DND-41 (cell line): ENCODE data around the gene DAB1.
"Not testable (repeated sequence)": the region's sequence is repeated elsewhere in the genome, so short reads cannot be mapped to it uniquely, and the experiment has no call there.

Source experiments
- ATAC-seq: fragments of 200-7000 bp; cut with Tn5 transposase; 3 replicates; pipeline ENCODE4 v1.9.1; 2021; ENCODE audit warnings: low read depth; ENCODE audit not compliant: insufficient read depth
- DNase-seq: peaks from one replicate; pipeline ENCODE4 v3.0.0-alpha.2; 2020
- H2AFZ ChIP-seq: 2 replicates; pipeline ENCODE4 v1.6.0; 2012; ENCODE audit warnings: low read depth, low read length
- H3K27ac ChIP-seq: 2 replicates; pipeline ENCODE4 v1.5.1; 2012; ENCODE audit warnings: low read length, inconsistent platforms
- H3K27me3 ChIP-seq: fragments of 200-600 bp; sonication (generic); 2 replicates; pipeline ENCODE4 v1.6.0; 2012; ENCODE audit warnings: low read length, mild to moderate bottlenecking, inconsistent platforms; ENCODE audit not compliant: insufficient read depth, poor library complexity
- H3K36me3 ChIP-seq: 2 replicates; pipeline ENCODE4 v1.5.1; 2012; ENCODE audit warnings: low read length, inconsistent platforms; ENCODE audit not compliant: insufficient read depth
- H3K4me1 ChIP-seq: 2 replicates; pipeline ENCODE4 v1.5.1; 2012; ENCODE audit warnings: mild to moderate bottlenecking, low read length; ENCODE audit not compliant: insufficient read depth
- H3K4me2 ChIP-seq: 2 replicates; pipeline ENCODE4 v1.6.0; 2012; ENCODE audit warnings: mild to moderate bottlenecking, moderate library complexity, low read length, inconsistent platforms; ENCODE audit not compliant: insufficient read depth
- H3K4me3 ChIP-seq, 2 experiments: fragments of 200-600 bp in 1 of 2; shearing (Covaris generic) in 1 of 2; 2 replicates each; pipeline ENCODE4 v1.5.1; 2012 to 2016; ENCODE audit warnings: inconsistent platforms in 2 of 2, low read length in 2 of 2, mild to moderate bottlenecking in 2 of 2, low read depth in 1 of 2, moderate library complexity in 1 of 2
- H3K79me2 ChIP-seq: 2 replicates; pipeline ENCODE4 v1.6.0; 2012; ENCODE audit warnings: low read length, inconsistent platforms; ENCODE audit not compliant: insufficient read depth
- H3K9ac ChIP-seq: 2 replicates; pipeline ENCODE4 v1.6.0; 2012; ENCODE audit warnings: low read depth, mild to moderate bottlenecking, inconsistent platforms, low read length, moderate library complexity
- H3K9me3 ChIP-seq: 2 replicates; pipeline ENCODE4 v1.5.1; 2012; ENCODE audit warnings: low read length, moderate library complexity, mild to moderate bottlenecking, inconsistent platforms; ENCODE audit not compliant: insufficient read depth, severe bottlenecking
- H4K20me1 ChIP-seq: 2 replicates; pipeline ENCODE4 v1.6.0; 2012; ENCODE audit warnings: low read length; ENCODE audit not compliant: insufficient read depth
- EZH2 ChIP-seq: IDR thresholded peaks from 3 replicates; pipeline ENCODE4 v1.6.1; 2012; ENCODE audit warnings: borderline replicate concordance, low read depth, mild to moderate bottlenecking, moderate library complexity, low read length, inconsistent platforms; ENCODE audit not compliant: severe bottlenecking
- TF ChIP-seq, protein P1 (sequence below): IDR thresholded peaks from 2 replicates; pipeline ENCODE4 v1.5.1; 2012; ENCODE audit warnings: borderline replicate concordance, low read length, moderate library complexity, mild to moderate bottlenecking; ENCODE audit not compliant: poor library complexity, severe bottlenecking; ENCODE audit errors: extremely low read depth

The DAB1 gene

DNA sequence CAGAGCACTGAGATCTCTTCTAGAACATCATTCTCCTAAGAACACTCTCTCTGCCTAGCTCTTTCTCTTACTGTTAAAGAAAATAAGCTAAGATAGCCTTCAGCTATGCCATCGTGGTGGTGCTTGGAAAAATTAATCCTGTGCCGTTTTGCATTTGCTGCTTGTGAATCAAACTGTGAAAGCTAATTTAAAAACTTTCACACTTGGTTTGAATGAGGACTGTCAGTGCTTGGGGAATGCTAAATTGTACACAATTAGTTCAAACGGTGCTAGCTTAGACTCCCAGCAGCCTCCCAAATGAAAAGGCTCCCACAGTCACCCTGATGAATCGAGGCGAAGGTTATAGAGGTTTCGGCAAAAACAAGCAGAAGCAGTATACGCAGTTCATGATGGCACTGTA lies 79.6 kb downstream of the DAB1 start:
- no peak for DNase-seq
- no peak for TF ChIP-seq EZH2
- TF ChIP-seq, protein P1, sequence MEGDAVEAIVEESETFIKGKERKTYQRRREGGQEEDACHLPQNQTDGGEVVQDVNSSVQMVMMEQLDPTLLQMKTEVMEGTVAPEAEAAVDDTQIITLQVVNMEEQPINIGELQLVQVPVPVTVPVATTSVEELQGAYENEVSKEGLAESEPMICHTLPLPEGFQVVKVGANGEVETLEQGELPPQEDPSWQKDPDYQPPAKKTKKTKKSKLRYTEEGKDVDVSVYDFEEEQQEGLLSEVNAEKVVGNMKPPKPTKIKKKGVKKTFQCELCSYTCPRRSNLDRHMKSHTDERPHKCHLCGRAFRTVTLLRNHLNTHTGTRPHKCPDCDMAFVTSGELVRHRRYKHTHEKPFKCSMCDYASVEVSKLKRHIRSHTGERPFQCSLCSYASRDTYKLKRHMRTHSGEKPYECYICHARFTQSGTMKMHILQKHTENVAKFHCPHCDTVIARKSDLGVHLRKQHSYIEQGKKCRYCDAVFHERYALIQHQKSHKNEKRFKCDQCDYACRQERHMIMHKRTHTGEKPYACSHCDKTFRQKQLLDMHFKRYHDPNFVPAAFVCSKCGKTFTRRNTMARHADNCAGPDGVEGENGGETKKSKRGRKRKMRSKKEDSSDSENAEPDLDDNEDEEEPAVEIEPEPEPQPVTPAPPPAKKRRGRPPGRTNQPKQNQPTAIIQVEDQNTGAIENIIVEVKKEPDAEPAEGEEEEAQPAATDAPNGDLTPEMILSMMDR = no peak
- no peaks in the 10 kb centered on the region for H3K79me2 ChIP-seq

DNA sequence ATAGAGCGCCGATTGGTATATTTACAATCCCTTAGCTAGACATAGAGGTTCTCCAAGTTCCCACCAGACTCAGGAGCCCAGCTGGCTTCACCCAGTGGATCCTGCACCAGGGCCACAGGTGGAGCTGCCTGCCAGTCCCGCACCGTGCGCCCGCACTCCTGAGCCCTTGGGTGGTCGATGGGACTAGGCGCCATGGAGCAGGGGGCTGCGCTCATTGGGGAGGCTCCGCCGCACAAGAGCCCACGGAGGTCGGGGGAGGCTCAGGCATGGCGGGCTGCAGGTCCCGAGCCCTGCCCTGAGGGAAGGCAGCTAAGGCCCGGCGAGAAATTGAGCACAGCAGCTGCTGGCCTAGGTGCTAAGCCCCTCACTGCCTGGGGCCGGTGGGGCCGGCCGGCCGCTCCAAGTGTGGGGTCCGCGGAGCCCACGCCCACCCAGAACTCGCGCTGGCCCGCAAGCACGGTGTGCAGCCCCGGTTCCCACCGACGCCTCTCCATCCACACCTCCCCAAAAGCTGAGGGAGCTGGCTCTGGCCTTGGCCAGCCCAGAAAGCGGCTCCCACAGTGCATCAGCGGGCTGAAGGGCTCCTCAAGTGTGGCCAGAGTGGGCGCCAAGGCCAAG lies 80.5 kb downstream of the DAB1 start:
- not testable (repeated sequence) for H3K9me3 ChIP-seq, H3K36me3 ChIP-seq, H2AFZ ChIP-seq, H3K27ac ChIP-seq, H3K79me2 ChIP-seq, H3K4me3 ChIP-seq, H3K4me1 ChIP-seq, H3K27me3 ChIP-seq, H3K9ac ChIP-seq, H4K20me1 ChIP-seq, H3K4me2 ChIP-seq, DNase-seq, ATAC-seq

More for the DNA sequence above, 79.6 kb downstream of the DAB1 start:
- H3K27me3 ChIP-seq = peaks cover 2% of the 10 kb centered on the region
- ATAC-seq = no peak
- H3K9ac ChIP-seq = no peak overlapping the region
- no peak overlapping the region for H2AFZ ChIP-seq
- no peak overlapping the region for H3K27ac ChIP-seq
- H4K20me1 ChIP-seq = no peaks in the 10 kb centered on the region
- no peaks in the 10 kb centered on the region for H3K9me3 ChIP-seq
- no peaks in the 10 kb centered on the region for H3K4me1 ChIP-seq
- H3K4me3 ChIP-seq = no peak overlapping the region
- H3K4me2 ChIP-seq = no peak overlapping the region
- H3K36me3 ChIP-seq = no peaks in the 10 kb centered on the region

DNA sequence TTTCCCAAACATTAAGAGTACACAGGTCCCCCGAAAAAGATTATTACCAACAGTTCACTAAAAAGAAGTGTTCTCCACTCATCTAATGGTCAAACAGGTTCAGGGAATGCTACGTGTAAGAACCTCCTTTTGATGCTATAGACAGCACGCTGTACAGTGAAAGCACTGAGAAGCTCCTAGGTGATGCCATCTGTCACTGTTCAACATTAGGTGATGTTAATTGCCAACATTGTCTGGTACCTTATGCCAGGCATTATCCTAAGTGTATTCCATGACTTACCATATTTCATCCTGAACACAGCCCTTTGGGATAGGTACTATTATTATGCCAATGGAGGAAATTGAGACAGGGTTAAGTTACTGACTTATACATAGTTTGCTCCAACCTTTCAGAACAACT lies 82.1 kb downstream of the DAB1 start:
- H3K36me3 ChIP-seq = no peaks in the 10 kb centered on the region
- no peaks in the 10 kb centered on the region for H4K20me1 ChIP-seq
- TF ChIP-seq EZH2 = no peak
- TF ChIP-seq, protein P1 = no peak
- no peaks in the 10 kb centered on the region for H3K4me1 ChIP-seq
- H3K9me3 ChIP-seq = no peaks in the 10 kb centered on the region
- no peak overlapping the region for H2AFZ ChIP-seq
- H3K4me2 ChIP-seq = no peak overlapping the region
- peaks cover 2% of the 10 kb centered on the region for H3K27me3 ChIP-seq
- DNase-seq (no peak), ATAC-seq (no peak)
- no peak overlapping the region for H3K27ac ChIP-seq
- no peaks in the 10 kb centered on the region for H3K79me2 ChIP-seq
- H3K4me3 ChIP-seq = no peak overlapping the region
- H3K9ac ChIP-seq = no peak overlapping the region

DNA sequence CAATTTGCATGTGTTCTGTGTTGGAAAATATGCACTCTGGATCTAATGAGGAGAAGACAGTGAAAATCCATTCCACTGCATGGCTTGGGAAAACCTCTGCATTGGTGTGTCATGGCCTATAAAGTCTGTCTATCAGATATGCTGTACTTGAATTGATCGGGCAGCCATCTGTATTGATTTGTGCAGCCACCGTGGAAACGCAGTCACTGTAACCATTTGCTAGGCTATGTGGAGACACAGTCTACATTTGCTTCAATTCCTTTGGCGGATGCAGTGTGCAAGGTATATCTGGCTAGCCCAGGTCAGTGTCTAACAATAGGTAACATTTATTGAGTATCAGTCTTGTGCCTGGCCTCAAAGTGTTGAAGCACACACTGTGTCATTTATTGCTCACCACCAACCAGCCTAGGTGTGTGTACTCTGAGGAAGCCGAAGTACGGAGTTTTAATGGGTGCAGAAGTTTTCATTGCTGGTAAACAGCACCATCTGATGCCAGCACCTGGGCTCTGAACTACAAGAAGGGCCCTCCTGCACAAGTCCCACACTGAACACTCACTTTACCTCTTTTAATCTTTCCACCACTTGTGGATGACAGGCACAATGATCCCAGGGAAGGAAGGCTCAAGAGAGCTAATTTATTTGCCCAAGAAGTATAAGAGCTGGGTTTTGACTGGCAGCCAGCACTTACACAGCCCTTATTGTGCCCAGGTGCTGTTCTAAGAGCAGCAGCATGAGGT lies 83.4 kb downstream of the DAB1 start:
- Histone ChIP-seq H3K4me3 (no peak overlapping the region), H3K36me3 (no peaks in the 10 kb centered on the region), H3K27ac (no peak overlapping the region), H2AFZ (no peak overlapping the region), H3K9ac (no peak overlapping the region), H4K20me1 (no peaks in the 10 kb centered on the region), H3K4me1 (no peaks in the 10 kb centered on the region), H3K9me3 (no peaks in the 10 kb centered on the region), H3K27me3 (peaks cover under 1% of the 10 kb centered on the region), H3K4me2 (no peak overlapping the region), H3K79me2 (no peaks in the 10 kb centered on the region)
- no peak for TF ChIP-seq EZH2
- TF ChIP-seq, protein P1 = no peak
- ATAC-seq (no peak), DNase-seq (no peak)
